HG03064 (cell line): ENCODE results near the gene SPRED2.

Experiments used
- ATAC-seq: cut with Tn5 transposase; IDR thresholded peaks from one replicate; pipeline ENCODE4 v1.9.1; 2021; ENCODE audit warnings: low read depth; ENCODE audit not compliant: unreplicated experiment

The SPRED2 gene

GRCh38 chr2:65292461-65293011 is 139.9 kb downstream of the SPRED2 start:
- no peak for ATAC-seq

- no peak for ATAC-seq
Measured at GRCh38 chr2:65292106-65292400, 140.3 kb downstream of the SPRED2 start.

GRCh38 chr2:65291216-65292105 is 140.9 kb downstream of the SPRED2 start:
- ATAC-seq = no peak

- no peak for ATAC-seq
Measured at GRCh38 chr2:65287364-65287763, 145.0 kb downstream of the SPRED2 start.

- ATAC-seq = no peak
Measured at GRCh38 chr2:65282477-65283053, 149.8 kb downstream of the SPRED2 start.

GRCh38 chr2:65281627-65282351 is 150.6 kb downstream of the SPRED2 start:
- ATAC-seq = no peak

GRCh38 chr2:65279756-65280155 is 152.6 kb downstream of the SPRED2 start:
- no peak for ATAC-seq

- no peak for ATAC-seq
Measured at GRCh38 chr2:65278531-65278981, 153.8 kb downstream of the SPRED2 start.

- no peak for ATAC-seq
Measured at GRCh38 chr2:65277791-65278483, 154.5 kb downstream of the SPRED2 start.

GRCh38 chr2:65277118-65277517 is 155.3 kb downstream of the SPRED2 start:
- no peak for ATAC-seq

GRCh38 chr2:65276609-65277008 is 155.8 kb downstream of the SPRED2 start:
- ATAC-seq = no peak

GRCh38 chr2:65275141-65275915 is 157.1 kb downstream of the SPRED2 start:
- ATAC-seq = no peak

GRCh38 chr2:65273344-65273743 is 159.1 kb downstream of the SPRED2 start:
- no peak for ATAC-seq

GRCh38 chr2:65268957-65269356 is 163.4 kb downstream of the SPRED2 start:
- ATAC-seq = no peak

- ATAC-seq = no peak
Measured at GRCh38 chr2:65267008-65267407, 165.4 kb downstream of the SPRED2 start.

- ATAC-seq = no peak
Measured at GRCh38 chr2:65265671-65266045, 166.7 kb downstream of the SPRED2 start.

- no peak for ATAC-seq
Measured at GRCh38 chr2:65264821-65265670, 167.4 kb downstream of the SPRED2 start.

GRCh38 chr2:65263986-65264385 is 168.4 kb downstream of the SPRED2 start:
- no peak for ATAC-seq

- ATAC-seq = no peak
Measured at GRCh38 chr2:65263262-65263661, 169.1 kb downstream of the SPRED2 start.
